ENCODE results near the gene LCE1F.

LCE1F gene

GRCh38 chr1:152768847-152769533 lies 6.0 kb upstream of the LCE1F start:
- no peak for TF ChIP-seq CTCF (IDR thresholded peaks at IDR 0.05; ENCODE audit: low read length, missing control alignments)
- no peak for DNase-seq (ENCODE audit: low read depth)
- no peak overlapping the region for H3K4me3 ChIP-seq (replicated peaks; ENCODE audit: low read depth, low read length)

- no peak for DNase-seq (ENCODE audit: low read depth)
- no peak overlapping the region for H3K4me3 ChIP-seq (replicated peaks; ENCODE audit: low read depth, low read length)
- no peak for TF ChIP-seq CTCF (IDR thresholded peaks at IDR 0.05; ENCODE audit: low read length, missing control alignments)
Measured at GRCh38 chr1:152770411-152770810, 4.5 kb upstream of the LCE1F start.

GRCh38 chr1:152776361-152776760 lies 1.4 kb downstream of the LCE1F start:
- TF ChIP-seq CTCF (IDR thresholded peaks at IDR 0.05; ENCODE audit: low read length, missing control alignments) = no peak
- DNase-seq (ENCODE audit: low read depth) = no peak
- H3K4me3 ChIP-seq (replicated peaks; ENCODE audit: low read depth, low read length) = no peak overlapping the region

- no peak for TF ChIP-seq CTCF (IDR thresholded peaks at IDR 0.05; ENCODE audit: low read length, missing control alignments)
- H3K4me3 ChIP-seq (replicated peaks; ENCODE audit: low read depth, low read length) = no peak overlapping the region
- no peak for DNase-seq (ENCODE audit: low read depth)
Measured at GRCh38 chr1:152777510-152778137, 2.7 kb downstream of the LCE1F start.

- TF ChIP-seq CTCF (IDR thresholded peaks at IDR 0.05; ENCODE audit: low read length, missing control alignments) = no peak
- DNase-seq (ENCODE audit: low read depth) = no peak
- H3K4me3 ChIP-seq (replicated peaks; ENCODE audit: low read depth, low read length) = no peak overlapping the region
Measured at GRCh38 chr1:152783095-152783494, 8.2 kb downstream of the LCE1F start.

- no peak for TF ChIP-seq CTCF (IDR thresholded peaks at IDR 0.05; ENCODE audit: low read length, missing control alignments)
- no peak for DNase-seq (ENCODE audit: low read depth)
- H3K4me3 ChIP-seq (replicated peaks; ENCODE audit: low read depth, low read length) = no peak within 1 kb of the TSS
Measured at GRCh38 chr1:152786077-152786476, 11.1 kb downstream of the LCE1F start, which contains the start of gene LCE1E. TSS of gene LCE1E (plus strand) at chr1:152786257. CDS start at chr1:152787300, 1,043 bp downstream.

- H3K4me3 ChIP-seq (replicated peaks; ENCODE audit: low read depth, low read length) = no peak overlapping the region
- no peak for DNase-seq (ENCODE audit: low read depth)
- TF ChIP-seq CTCF (IDR thresholded peaks at IDR 0.05; ENCODE audit: low read length, missing control alignments) = no peak
Measured at GRCh38 chr1:152795686-152796085, 20.7 kb downstream of the LCE1F start.
